Small intestine (tissue), 7 donors: ENCODE measurements around the gene CR1L. TPM values are rescaled to one million over a fixed set of nuclear protein-coding genes. Genes with fewer than 3 reads are reported as not detected.
"Not testable (repeated sequence)": the region's sequence is repeated elsewhere in the genome, so short reads cannot be mapped to it uniquely, and the experiment has no call there.

ENCODE experiments used
- DNase-seq, 2 donors: peaks; one replicate each; pipeline versions ENCODE4 v3.0.0 to v3.0.0-alpha.2; 2013
- FAIRE-seq: peaks from 2 replicates; lab custom pipeline; 2012; peaks lifted over from hg19 to GRCh38; lab: Jason Lieb, UNC
- H3K27ac ChIP-seq, 3 donors: one replicate each; pipeline ENCODE4 v1.5.1; 2013; ENCODE audit warnings: low read length in 2 of 3, mild to moderate bottlenecking in 2 of 3, control low read depth in 1 of 3, inconsistent platforms in 1 of 3, low read depth in 1 of 3, moderate library complexity in 1 of 3
- H3K27me3 ChIP-seq, 3 donors: one replicate each; pipeline ENCODE4 v1.6.1; 2013; ENCODE audit warnings: low read length in 3 of 3, inconsistent platforms in 1 of 3; ENCODE audit not compliant: control insufficient read depth in 3 of 3, insufficient read depth in 3 of 3
- H3K36me3 ChIP-seq, 3 donors: one replicate each; pipeline ENCODE4 v1.6.1; 2013; ENCODE audit warnings: low read length in 3 of 3, inconsistent platforms in 1 of 3, low read depth in 1 of 3, mild to moderate bottlenecking in 1 of 3, moderate library complexity in 1 of 3; ENCODE audit not compliant: control insufficient read depth in 3 of 3, insufficient read depth in 2 of 3
- H3K4me1 ChIP-seq, 3 donors: one replicate each; pipeline ENCODE4 v1.6.1; 2013; ENCODE audit warnings: low read length in 2 of 3, inconsistent platforms in 1 of 3, low read depth in 1 of 3, mild to moderate bottlenecking in 1 of 3, moderate library complexity in 1 of 3; ENCODE audit not compliant: control insufficient read depth in 3 of 3, insufficient read depth in 2 of 3
- H3K4me3 ChIP-seq, 3 donors: one replicate each; pipeline ENCODE4 v1.5.1; 2013; ENCODE audit warnings: low read length in 3 of 3, control low read depth in 1 of 3, inconsistent platforms in 1 of 3, low read depth in 1 of 3, mild to moderate bottlenecking in 1 of 3, moderate library complexity in 1 of 3
- H3K9me3 ChIP-seq, 2 donors: one replicate each; pipeline ENCODE4 v1.6.1; 2013; ENCODE audit warnings: low read depth in 1 of 2, low read length in 1 of 2; ENCODE audit not compliant: control insufficient read depth in 2 of 2, insufficient read depth in 1 of 2
- WGBS, 3 donors: extraction: QIAGEN DNeasy Blood & Tissue Kit; methylation state at CpG; one replicate each; pipeline ENCODE4 v1.1.7; 2013; 5-methylcytosine and 5-hydroxymethylcytosine counted together
- polyA plus RNA-seq, 4 donors: library from polyadenylated mRNA; stranded (reverse) in 3 of 4; unstranded in 1 of 4; fragments of 200-250 nt in 3 of 4; fragments of 120-200 nt in 1 of 4; gene quantifications; one replicate each; pipeline versions ENCODE4 v1.2.1 to v1.2.3, GENCODE V29; 2013
- donor health status: healthy with polysubstance abuse.
- donor health status: control.
- donor health status: control.
- donor health status: Bipolar disorder and iron deficiency.
- donor health status: healthy.

CR1L gene
- polyA plus RNA-seq, 4 donors, result 0.19 TPM; not detected in 3

GRCh38 chr1:207745839-207746767 is 101.2 kb downstream of the CR1L start:
- 82 to 91% (median 88%) methylated on average over 6 of the region's 6 CpGs for WGBS, 3 donors
- FAIRE-seq, result no peak
- Histone ChIP-seq H3K9me3 (peaks cover 0 to under 1% of the 10 kb centered on the region in 2 donors), H3K36me3 (no peaks in the 10 kb centered on the region), H3K4me1 (peaks cover 0 to 11% (median 0%) of the 10 kb centered on the region in 3 donors), H3K27ac (no peak overlapping the region), H3K4me3 (no peak overlapping the region), H3K27me3 (no peaks in the 10 kb centered on the region)
- DNase-seq, result peak in 1 of 2 donors; percentile 20

GRCh38 chr1:207747627-207748492 is 102.9 kb downstream of the CR1L start:
- WGBS, 3 donors, result 74 to 82% (median 80%) methylated on average over 15 of the region's 15 CpGs
- H3K4me1 ChIP-seq, result peaks cover 0 to 11% (median 0%) of the 10 kb centered on the region in 3 donors
- FAIRE-seq (no peak), DNase-seq (no peak)
- H3K9me3 ChIP-seq, result no peaks in the 10 kb centered on the region
- H3K27ac ChIP-seq, result peak overlapping the region in 1 of 3 donors; percentile 3
- no peaks in the 10 kb centered on the region for H3K27me3 ChIP-seq
- H3K36me3 ChIP-seq, result no peaks in the 10 kb centered on the region
- no peak overlapping the region for H3K4me3 ChIP-seq

DNA sequence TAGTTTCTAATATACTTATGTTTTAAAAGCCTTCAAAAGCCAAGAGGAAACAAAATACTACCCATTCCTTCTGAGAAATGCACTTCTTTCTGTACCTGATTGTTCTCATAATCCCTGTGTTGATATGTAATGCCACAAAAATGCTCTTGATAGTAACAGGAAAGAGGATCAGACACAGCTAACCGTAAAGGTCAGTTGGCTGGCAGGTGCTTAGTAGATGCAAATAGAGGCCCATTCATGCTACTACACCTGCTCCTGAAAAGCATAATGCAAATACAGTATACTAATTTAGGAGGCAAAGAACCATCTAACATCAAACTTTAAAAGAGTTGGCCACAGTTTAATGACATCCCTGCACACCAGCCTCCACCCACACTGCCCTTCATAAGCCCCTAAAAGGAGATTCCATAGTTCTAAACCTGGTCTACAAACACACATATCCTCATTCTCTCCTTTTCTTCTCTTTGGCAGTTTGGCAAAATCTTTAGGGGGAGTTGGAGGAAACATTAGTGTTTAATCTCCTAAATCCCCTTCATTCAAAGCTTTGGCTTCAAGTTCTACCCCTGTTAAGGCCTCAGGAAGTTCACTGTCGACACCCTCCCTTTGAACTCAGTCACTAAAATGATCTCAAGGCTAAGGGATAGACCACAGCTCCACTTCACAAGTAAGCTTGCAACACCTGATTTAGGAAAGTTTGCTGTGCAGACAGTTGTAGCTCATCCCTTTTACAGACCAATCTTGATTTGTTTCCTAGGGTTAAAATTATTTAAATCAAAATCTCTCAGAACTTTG is 104.0 kb downstream of the CR1L start:
- Histone ChIP-seq H3K36me3 (no peaks in the 10 kb centered on the region), H3K27ac (peak overlapping the region in 2 of 3 donors; percentile 3 to 11), H3K4me1 (peaks cover 0 to 11% (median 3%) of the 10 kb centered on the region in 3 donors), H3K27me3 (no peaks in the 10 kb centered on the region), H3K9me3 (no peaks in the 10 kb centered on the region), H3K4me3 (no peak overlapping the region)
- DNase-seq (peak; percentile 40 to 41), FAIRE-seq (no peak)
- 6 to 29% (median 22%) methylated on average over 2 of the region's 2 CpGs for WGBS, 3 donors

- Histone ChIP-seq H3K4me3 (peak overlapping the region in 2 of 3 donors; percentile 39 to 80), H3K36me3 (no peaks in the 10 kb centered on the region), H3K4me1 (peaks cover 8 to 17% (median 10%) of the 10 kb centered on the region in 3 donors), H3K9me3 (no peaks in the 10 kb centered on the region), H3K27me3 (no peaks in the 10 kb centered on the region), H3K27ac (peak overlapping the region; percentile 85 to 96 (median 95))
- peak; percentile 37 to 58 for DNase-seq
- FAIRE-seq, result no peak
- 11 to 55% (median 32%) methylated on average over 5 of the region's 5 CpGs for WGBS, 3 donors
These were observed 105.8 kb downstream of the CR1L start for GRCh38 chr1:207750631-207751305.

DNA sequence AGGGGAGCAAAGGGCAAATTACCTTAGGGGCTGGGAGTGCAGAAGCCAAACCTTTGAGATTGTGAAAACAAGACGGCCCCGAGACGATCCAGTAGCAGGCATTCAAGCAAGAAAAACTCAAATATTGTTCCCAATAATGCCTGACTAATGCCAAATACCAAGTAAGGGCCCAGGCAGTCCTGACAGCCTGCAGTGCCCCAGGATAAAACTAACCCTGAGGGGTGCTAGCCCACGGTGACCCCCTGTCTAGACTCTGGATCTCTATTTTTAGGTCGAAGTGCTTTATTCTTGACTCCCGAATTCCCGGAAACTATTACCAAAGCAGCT is 106.5 kb downstream of the CR1L start:
- WGBS, 3 donors, result 2 to 18% (median 6%) methylated on average over 7 of the region's 7 CpGs
- peak overlapping the region; percentile 85 to 96 (median 95) for H3K27ac ChIP-seq
- H3K9me3 ChIP-seq, H3K36me3 ChIP-seq, FAIRE-seq, H3K27me3 ChIP-seq: not testable (repeated sequence)
- peak in 1 of 2 donors; percentile 61 for DNase-seq
- peak overlapping the region; percentile 30 to 80 (median 39) for H3K4me3 ChIP-seq
- H3K4me1 ChIP-seq, result peaks cover 10 to 23% (median 10%) of the 10 kb centered on the region in 3 donors

DNA sequence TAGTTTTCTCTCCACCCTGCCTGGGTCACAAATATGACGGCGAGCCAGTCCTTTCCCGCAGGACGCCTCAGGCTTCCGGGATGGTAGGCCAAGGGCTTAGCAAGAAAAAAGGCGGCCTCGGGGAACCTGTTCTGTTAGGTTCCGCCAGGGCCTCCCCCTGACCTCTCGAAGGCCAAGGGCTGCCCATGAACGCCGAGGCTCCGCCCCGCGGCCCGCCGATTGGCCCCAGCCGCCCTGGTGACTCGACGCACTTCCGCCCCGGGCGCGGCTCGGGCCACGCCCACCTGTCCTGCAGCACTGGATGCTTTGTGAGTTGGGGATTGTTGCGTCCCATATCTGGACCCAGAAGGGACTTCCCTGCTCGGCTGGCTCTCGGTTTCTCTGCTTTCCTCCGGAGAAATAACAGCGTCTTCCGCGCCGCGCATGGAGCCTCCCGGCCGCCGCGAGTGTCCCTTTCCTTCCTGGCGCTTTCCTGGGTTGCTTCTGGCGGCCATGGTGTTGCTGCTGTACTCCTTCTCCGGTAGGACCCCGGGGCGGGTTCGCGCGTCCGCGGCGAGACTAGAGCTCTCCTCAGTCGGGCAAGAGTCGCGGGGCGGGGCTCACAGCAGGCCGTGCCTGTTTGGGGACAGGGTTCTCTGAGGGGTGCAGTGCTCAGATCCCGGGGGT is 107.0 kb downstream of the CR1L start, which contains the start of gene CD46:
CD46 (plus strand) TSS at position 265 of the 666 bp plus-strand sequence; CDS start at position 424, 159 bp downstream.
- no peak for FAIRE-seq
- peak within 1 kb of the TSS; percentile 86 to 96 (median 95) for H3K27ac ChIP-seq
- H3K9me3 ChIP-seq, result no peaks in the 10 kb centered on the region
- H3K4me3 ChIP-seq, result peak within 1 kb of the TSS; percentile 65 to 85 (median 80)
- peaks cover 0 to under 1% (median 0%) of the 10 kb centered on the region in 3 donors for H3K36me3 ChIP-seq
- DNase-seq, result peak; percentile 98
- peaks cover 10 to 27% (median 10%) of the 10 kb centered on the region in 3 donors for H3K4me1 ChIP-seq
- no peaks in the 10 kb centered on the region for H3K27me3 ChIP-seq
- 0% methylated on average over 51 to 55 of the region's 55 CpGs for WGBS, 3 donors

GRCh38 chr1:207752456-207752998 is 107.6 kb downstream of the CR1L start:
- peak; percentile 78 to 86 for DNase-seq
- Histone ChIP-seq H3K4me3 (peak overlapping the region; percentile 65 to 85 (median 80)), H3K27me3 (no peaks in the 10 kb centered on the region), H3K27ac (peak overlapping the region; percentile 86 to 96 (median 95)), H3K9me3 (no peaks in the 10 kb centered on the region), H3K36me3 (peaks cover 0 to 2% (median 0%) of the 10 kb centered on the region in 3 donors), H3K4me1 (peaks cover 10 to 32% (median 10%) of the 10 kb centered on the region in 3 donors)
- 0 to 1% (median 1%) methylated on average over 30 of the region's 30 CpGs for WGBS, 3 donors
- no peak for FAIRE-seq
